Psoas muscle (tissue), 8 donors: ENCODE data around the gene LECT2. TPM values are rescaled to one million over a fixed set of nuclear protein-coding genes. Genes with fewer than 3 reads are reported as not detected.

Experiments
- ATAC-seq, 4 donors: fragments of 200-7000 bp; cut with Tn5 transposase; one replicate each; pipeline ENCODE4 v1.9.1; 2020; ENCODE audit warnings: moderate library complexity in 3 of 4, mild to moderate bottlenecking in 2 of 4
- DNase-seq, 2 donors: peaks; one replicate each; pipeline ENCODE4 v3.0.0-alpha.2; 2020
- H3K27ac ChIP-seq: fragments of 200-600 bp; one replicate; pipeline ENCODE4 v1.8.0; 2022
- H3K27me3 ChIP-seq, 3 donors: fragments of 200-600 bp in 1 of 3; one replicate each; pipeline versions ENCODE4 v1.6.1 to v1.8.0; 2013 to 2022; ENCODE audit warnings: low read length in 2 of 3, mild to moderate bottlenecking in 2 of 3, moderate library complexity in 1 of 3; ENCODE audit not compliant: insufficient read depth in 3 of 3
- H3K36me3 ChIP-seq, 2 donors: fragments of 200-600 bp in 1 of 2; one replicate each; pipeline versions ENCODE4 v1.6.1 to v1.8.0; 2013 to 2022; ENCODE audit warnings: low read depth in 1 of 2, mild to moderate bottlenecking in 1 of 2, moderate library complexity in 1 of 2; ENCODE audit not compliant: insufficient read depth in 1 of 2
- H3K4me1 ChIP-seq: fragments of 200-600 bp; one replicate; pipeline ENCODE4 v1.8.0; 2022
- H3K4me3 ChIP-seq: fragments of 200-600 bp; one replicate; pipeline ENCODE4 v1.8.0; 2022; ENCODE audit warnings: mild to moderate bottlenecking
- H3K9me3 ChIP-seq: fragments of 200-600 bp; one replicate; pipeline ENCODE4 v1.8.0; 2022
- CTCF ChIP-seq: fragments of 200-600 bp; IDR thresholded peaks from one replicate; pipeline ENCODE4 v1.8.0; 2022; ENCODE audit warnings: antibody characterized with exemption
- WGBS, 3 donors: extraction: QIAGEN DNeasy Blood & Tissue Kit; methylation state at CpG; one replicate each; pipeline versions ENCODE4 v1.1.6 to v1.1.7; 2013; 5-methylcytosine and 5-hydroxymethylcytosine counted together
- intact Hi-C, 2 donors: fragments of 100-400 bp; cut with DNase I; formaldehyde crosslinking; loops; one replicate each; pipeline versions ENCODE4 v1.11.0 to v1.14.2; 2022
- polyA plus RNA-seq, 3 donors: library from polyadenylated mRNA; stranded (reverse); fragments of 200-250 nt; gene quantifications; one replicate each; pipeline ENCODE4 v1.2.3, GENCODE V29; 2013
- total RNA-seq, 4 donors: library from RNA; stranded (reverse); fragmentation: NEBNext Ultra II Directional in 2 of 4; extraction: Animal tissue kit (Norgen Biotek cat#: 25700) in 2 of 4; gene quantifications; one replicate each; pipeline versions ENCODE4 v1.2.1 to v1.2.4, GENCODE V29; 2021 to 2023
- donor health status: healthy with polysubstance abuse.
- donor health status: DM: no; HTN: no; CAD: no; lungs with moderate emphysema.
- donor health status: Bipolar disorder and iron deficiency.
- donor health status: healthy.
- donor health status: DM: yes; HTN: yes; CAD: no.
- donor health status: DM: no; HTN: no; CAD: no.
- donor health status: DM: no; HTN: no; CAD: no.
- donor health status: DM: yes; HTN: yes; CAD: no.

Gene LECT2
- total and polyA plus RNA-seq, 7 donors, result not detected

GRCh38 chr5:135978212-135978631 lies 23.4 kb upstream of the LECT2 start:
- 55 to 66% (median 59%) methylated on average over 4 of the region's 4 CpGs for WGBS, 3 donors
- no peak overlapping the region for H3K4me3 ChIP-seq
- DNase-seq, result no peak
- H3K27me3 ChIP-seq, result peaks cover 0 to 3% (median 0%) of the 10 kb centered on the region in 3 donors
- H3K9me3 ChIP-seq, result no peaks in the 10 kb centered on the region
- no peak for TF ChIP-seq CTCF
- H3K36me3 ChIP-seq, result no peaks in the 10 kb centered on the region
- intact Hi-C loops, result loop anchor here (5.0 to 10.0 kb wide), 2 partner anchors 79 to 87 kb away; no protein-coding TSS in a partner anchor
- ATAC-seq, result peak in 1 of 4 donors; percentile 43
- H3K4me1 ChIP-seq, result peaks cover 15% of the 10 kb centered on the region
- no peak overlapping the region for H3K27ac ChIP-seq

- no peak overlapping the region for H3K4me3 ChIP-seq
- peak; percentile 66 for TF ChIP-seq CTCF
- H3K27ac ChIP-seq, result no peak overlapping the region
- WGBS, 3 donors, result 36 to 51% (median 50%) methylated on average over 17 of the region's 17 CpGs
- intact Hi-C loops, result loop anchor here (5.0 to 10.0 kb wide), 2 partner anchors 80 to 87 kb away; no protein-coding TSS in a partner anchor
- H3K36me3 ChIP-seq, result no peaks in the 10 kb centered on the region
- peaks cover 15% of the 10 kb centered on the region for H3K4me1 ChIP-seq
- DNase-seq (peak; percentile 74 to 84), ATAC-seq (peak; percentile 84 to 92 (median 88))
- no peaks in the 10 kb centered on the region for H3K9me3 ChIP-seq
- peaks cover 0 to 3% (median 0%) of the 10 kb centered on the region in 3 donors for H3K27me3 ChIP-seq
These were observed 22.7 kb upstream of the LECT2 start for GRCh38 chr5:135977375-135977928.

GRCh38 chr5:135976216-135976615 lies 21.4 kb upstream of the LECT2 start:
- Histone ChIP-seq H3K4me3 (no peak overlapping the region), H3K27ac (no peak overlapping the region), H3K4me1 (peaks cover 15% of the 10 kb centered on the region), H3K9me3 (no peaks in the 10 kb centered on the region), H3K36me3 (no peaks in the 10 kb centered on the region), H3K27me3 (peaks cover 0 to 7% (median 0%) of the 10 kb centered on the region in 3 donors)
- no peak for ATAC-seq
- intact Hi-C loops, result loop anchor here (5.0 to 10.0 kb wide), 2 partner anchors 81 to 89 kb away; no protein-coding TSS in a partner anchor
- DNase-seq, result no peak
- TF ChIP-seq CTCF, result no peak
- 89 to 91% (median 90%) methylated on average over 7 of the region's 7 CpGs for WGBS, 3 donors

GRCh38 chr5:135975122-135975521 lies 20.3 kb upstream of the LECT2 start:
- no peak for TF ChIP-seq CTCF
- peaks cover 11% of the 10 kb centered on the region for H3K4me1 ChIP-seq
- H3K4me3 ChIP-seq, result no peak overlapping the region
- ATAC-seq, result no peak
- H3K36me3 ChIP-seq, result no peaks in the 10 kb centered on the region
- H3K27ac ChIP-seq, result no peak overlapping the region
- DNase-seq, result no peak
- H3K9me3 ChIP-seq, result no peaks in the 10 kb centered on the region
- intact Hi-C loops, result loop anchor here (5.0 to 10.0 kb wide), 2 partner anchors 82 to 90 kb away; no protein-coding TSS in a partner anchor
- H3K27me3 ChIP-seq, result peaks cover 0 to 7% (median 0%) of the 10 kb centered on the region in 3 donors
- 98 to 99% (median 98%) methylated on average over 4 of the region's 4 CpGs for WGBS, 3 donors
